ENCODE data around the gene PRSS38. TPM values are rescaled to one million over a fixed set of nuclear protein-coding genes. Genes with fewer than 3 reads are reported as not detected.

PRSS38 gene
- total RNA-seq, 2 donors from 2014 or later, result not detected

GRCh38 chr1:227816750-227817446 is 1.4 kb downstream of the PRSS38 start:
- Histone ChIP-seq H3K4me3 (ENCODE audit: low read length) (no peak overlapping the region), H3K27me3 (ENCODE audit: control insufficient read depth, insufficient read depth, low read length, poor library complexity, severe bottlenecking) (no peaks in the 10 kb centered on the region), H3K36me3 (ENCODE audit: control insufficient read depth, insufficient read depth, low read length) (no peaks in the 10 kb centered on the region), H3K4me1 (ENCODE audit: control insufficient read depth, insufficient read depth, low read length) (no peaks in the 10 kb centered on the region), H3K9ac (ENCODE audit: extremely low read depth, low read length, poor library complexity, severe bottlenecking) (no peak overlapping the region), H3K9me3 (ENCODE audit: control insufficient read depth, low read length) (peaks cover 17% of the 10 kb centered on the region), H3K27ac (ENCODE audit: low read depth, low read length) (no peak overlapping the region)
- 91 to 93% methylated on average over 11 to 16 of the region's 16 CpGs for WGBS, 2 experiments (ENCODE audit: insufficient coverage in 1 of 2, insufficient read length in 1 of 2)
- H3K36me3 Mint-ChIP-seq (ENCODE audit: low read depth), result no peaks in the 10 kb centered on the region
- H3K9me3 Mint-ChIP-seq, result peaks cover 47% of the 10 kb centered on the region
- no peak for DNase-seq
- H3K4me1 Mint-ChIP-seq, result no peaks in the 10 kb centered on the region
- H3K27me3 Mint-ChIP-seq (ENCODE audit: insufficient read depth), result no peaks in the 10 kb centered on the region
- H3K27ac Mint-ChIP-seq, result no peak overlapping the region
- no peak overlapping the region for H3K4me3 Mint-ChIP-seq
- no peak for TF ChIP-seq CTCF (conservative IDR thresholded peaks at IDR 0.05)

GRCh38 chr1:227823537-227823936 is 8.1 kb downstream of the PRSS38 start:
- Mint-ChIP-seq H3K27ac (no peak overlapping the region), H3K9me3 (peaks cover 25% of the 10 kb centered on the region), H3K4me1 (no peaks in the 10 kb centered on the region)

GRCh38 chr1:227824204-227824603 is 8.7 kb downstream of the PRSS38 start:
- no peak overlapping the region for H3K4me3 Mint-ChIP-seq

More at GRCh38 chr1:227823537-227823936, 8.1 kb downstream of the PRSS38 start:
- TF ChIP-seq CTCF (conservative IDR thresholded peaks at IDR 0.05), result no peak
- no peaks in the 10 kb centered on the region for H3K27me3 ChIP-seq (ENCODE audit: control insufficient read depth, insufficient read depth, low read length, poor library complexity, severe bottlenecking)
- no peak for DNase-seq
- H3K4me3 ChIP-seq (ENCODE audit: low read length), result no peak overlapping the region
- WGBS, 2 experiments (ENCODE audit: insufficient coverage in 1 of 2, insufficient read length in 1 of 2), result 94% methylated on average over 1 of the region's 1 CpG; no CpG with 5 or more reads in 1 of the 2 experiments
- H3K36me3 ChIP-seq (ENCODE audit: control insufficient read depth, insufficient read depth, low read length), result no peaks in the 10 kb centered on the region
- H3K9ac ChIP-seq (ENCODE audit: extremely low read depth, low read length, poor library complexity, severe bottlenecking), result no peak overlapping the region
- peaks cover 8% of the 10 kb centered on the region for H3K9me3 ChIP-seq (ENCODE audit: control insufficient read depth, low read length)
- H3K4me1 ChIP-seq (ENCODE audit: control insufficient read depth, insufficient read depth, low read length), result no peaks in the 10 kb centered on the region
- H3K27me3 Mint-ChIP-seq (ENCODE audit: insufficient read depth), result peaks cover 21% of the 10 kb centered on the region
- H3K36me3 Mint-ChIP-seq (ENCODE audit: low read depth), result no peaks in the 10 kb centered on the region
- H3K27ac ChIP-seq (ENCODE audit: low read depth, low read length), result no peak overlapping the region
- H3K4me3 Mint-ChIP-seq, result no peak overlapping the region

More at GRCh38 chr1:227824204-227824603, 8.7 kb downstream of the PRSS38 start:
- H3K9me3 Mint-ChIP-seq, result peaks cover 22% of the 10 kb centered on the region
- H3K27ac Mint-ChIP-seq, result no peak overlapping the region
- no peaks in the 10 kb centered on the region for H3K27me3 ChIP-seq (ENCODE audit: control insufficient read depth, insufficient read depth, low read length, poor library complexity, severe bottlenecking)
- TF ChIP-seq CTCF (conservative IDR thresholded peaks at IDR 0.05), result no peak
- peaks cover 8% of the 10 kb centered on the region for H3K9me3 ChIP-seq (ENCODE audit: control insufficient read depth, low read length)
- no peak for DNase-seq
- H3K36me3 ChIP-seq (ENCODE audit: control insufficient read depth, insufficient read depth, low read length), result no peaks in the 10 kb centered on the region
- H3K4me3 ChIP-seq (ENCODE audit: low read length), result no peak overlapping the region
- 72% methylated on average over 2 of the region's 2 CpGs; no CpG with 5 or more reads in 1 of the 2 experiments for WGBS, 2 experiments (ENCODE audit: insufficient coverage in 1 of 2, insufficient read length in 1 of 2)
- H3K4me1 Mint-ChIP-seq, result no peaks in the 10 kb centered on the region
- no peaks in the 10 kb centered on the region for H3K4me1 ChIP-seq (ENCODE audit: control insufficient read depth, insufficient read depth, low read length)
- H3K9ac ChIP-seq (ENCODE audit: extremely low read depth, low read length, poor library complexity, severe bottlenecking), result no peak overlapping the region
- H3K27me3 Mint-ChIP-seq (ENCODE audit: insufficient read depth), result peaks cover 25% of the 10 kb centered on the region
- H3K27ac ChIP-seq (ENCODE audit: low read depth, low read length), result no peak overlapping the region
- H3K36me3 Mint-ChIP-seq (ENCODE audit: low read depth), result no peaks in the 10 kb centered on the region
